ENCODE data around the gene NDUFS7.

DNA sequence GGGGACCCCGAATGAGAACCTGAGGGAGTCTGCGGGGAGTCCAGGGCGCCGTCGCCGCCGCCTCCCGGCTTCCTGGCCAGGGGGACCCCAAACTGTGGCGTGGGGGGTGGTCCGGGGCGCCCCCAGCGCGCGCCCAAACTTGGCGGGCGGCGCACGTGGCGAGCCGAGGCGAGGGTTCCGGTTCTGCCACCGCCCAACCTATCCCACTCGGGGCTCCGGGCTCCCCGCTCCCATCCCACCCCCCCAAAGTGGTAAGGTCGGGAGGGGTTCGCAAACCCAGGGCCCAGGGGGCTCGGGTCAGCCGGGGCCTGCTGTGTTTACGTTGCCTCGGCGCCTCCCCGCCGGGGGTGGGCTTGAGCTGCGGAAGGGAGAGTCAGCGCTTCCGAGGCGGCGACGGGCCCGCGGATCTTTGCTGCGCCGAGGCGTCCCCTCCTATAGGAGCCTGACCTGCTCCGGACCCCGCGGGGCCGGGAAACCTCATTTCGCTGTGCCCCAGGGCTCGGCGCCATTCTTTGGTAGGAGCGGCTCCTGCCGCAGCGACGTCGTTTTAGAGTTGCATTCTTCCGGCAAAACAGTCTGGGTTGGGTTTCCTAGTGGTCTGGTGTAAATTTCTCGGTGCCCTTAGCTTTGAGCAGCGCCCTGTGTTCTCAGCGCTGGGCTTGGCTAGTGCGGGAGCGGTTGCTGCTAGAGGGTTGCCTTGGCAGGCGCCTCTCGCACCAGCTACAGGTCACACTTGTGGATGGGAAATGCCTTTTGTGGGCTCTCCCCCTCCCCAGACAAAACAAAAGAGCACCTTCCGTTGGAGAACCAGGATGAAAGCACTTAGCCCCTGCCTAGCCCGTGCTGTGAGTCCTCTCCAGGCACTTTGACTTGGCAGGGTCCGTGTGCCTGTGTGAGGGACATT, 24.8 kb downstream of the NDUFS7 start:
- TF ChIP-seq POLR2A (IDR thresholded peaks at IDR 0.05; ENCODE audit: extremely low read depth, insufficient read length) (no peak), MYC (IDR thresholded peaks at IDR 0.05; ENCODE audit: low read depth, low read length) (no peak)
- TF ChIP-seq, protein P1, sequence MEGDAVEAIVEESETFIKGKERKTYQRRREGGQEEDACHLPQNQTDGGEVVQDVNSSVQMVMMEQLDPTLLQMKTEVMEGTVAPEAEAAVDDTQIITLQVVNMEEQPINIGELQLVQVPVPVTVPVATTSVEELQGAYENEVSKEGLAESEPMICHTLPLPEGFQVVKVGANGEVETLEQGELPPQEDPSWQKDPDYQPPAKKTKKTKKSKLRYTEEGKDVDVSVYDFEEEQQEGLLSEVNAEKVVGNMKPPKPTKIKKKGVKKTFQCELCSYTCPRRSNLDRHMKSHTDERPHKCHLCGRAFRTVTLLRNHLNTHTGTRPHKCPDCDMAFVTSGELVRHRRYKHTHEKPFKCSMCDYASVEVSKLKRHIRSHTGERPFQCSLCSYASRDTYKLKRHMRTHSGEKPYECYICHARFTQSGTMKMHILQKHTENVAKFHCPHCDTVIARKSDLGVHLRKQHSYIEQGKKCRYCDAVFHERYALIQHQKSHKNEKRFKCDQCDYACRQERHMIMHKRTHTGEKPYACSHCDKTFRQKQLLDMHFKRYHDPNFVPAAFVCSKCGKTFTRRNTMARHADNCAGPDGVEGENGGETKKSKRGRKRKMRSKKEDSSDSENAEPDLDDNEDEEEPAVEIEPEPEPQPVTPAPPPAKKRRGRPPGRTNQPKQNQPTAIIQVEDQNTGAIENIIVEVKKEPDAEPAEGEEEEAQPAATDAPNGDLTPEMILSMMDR (IDR thresholded peaks at IDR 0.05; ENCODE audit: low read depth, low read length) = no peak
- TF ChIP-seq, protein P2, sequence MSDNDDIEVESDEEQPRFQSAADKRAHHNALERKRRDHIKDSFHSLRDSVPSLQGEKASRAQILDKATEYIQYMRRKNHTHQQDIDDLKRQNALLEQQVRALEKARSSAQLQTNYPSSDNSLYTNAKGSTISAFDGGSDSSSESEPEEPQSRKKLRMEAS (IDR thresholded peaks at IDR 0.05; ENCODE audit: low read depth, low read length) = peak; percentile 60

All from NB4 (cell line).